GM23338 (cell line): ENCODE results near the gene PNPO. TPM values are rescaled to one million over a fixed set of nuclear protein-coding genes. Genes with fewer than 3 reads are reported as not detected.

Experiments used
- ATAC-seq: fragments of 200-7000 bp; cut with Tn5 transposase; 3 replicates; pipeline ENCODE4 v1.9.1; 2020
- DNase-seq: peaks from one replicate; pipeline ENCODE4 v3.0.0-alpha.2; 2015; ENCODE audit warnings: low spot score
- H2AFZ ChIP-seq: fragments of 200-600 bp; sonication (generic); 2 replicates; pipeline ENCODE4 v1.8.0; 2016; ENCODE audit warnings: antibody characterized with exemption, mild to moderate bottlenecking, moderate library complexity
- H3F3A ChIP-seq: fragments of 200-600 bp; sonication (generic); replicated peaks from 2 replicates; pipeline ENCODE4 v1.8.0; 2017; ENCODE audit warnings: antibody characterized with exemption, mixed run types, low read depth
- H3K27ac ChIP-seq: fragments of 200-600 bp; sonication (generic); 2 replicates; pipeline ENCODE4 v1.6.1; 2016; ENCODE audit warnings: low read depth
- H3K27me3 ChIP-seq: fragments of 200-600 bp; sonication (generic); 2 replicates; pipeline ENCODE4 v1.8.0; 2016; ENCODE audit warnings: mild to moderate bottlenecking, mixed run types, moderate library complexity; ENCODE audit not compliant: insufficient read depth
- H3K36me3 ChIP-seq: fragments of 200-600 bp; sonication (generic); 2 replicates; pipeline ENCODE4 v1.8.0; 2016; ENCODE audit warnings: mild to moderate bottlenecking; ENCODE audit not compliant: insufficient read depth
- H3K4me1 ChIP-seq: fragments of 200-600 bp; sonication (generic); 2 replicates; pipeline ENCODE4 v1.8.0; 2016; ENCODE audit warnings: mild to moderate bottlenecking, moderate library complexity; ENCODE audit not compliant: insufficient read depth
- H3K4me2 ChIP-seq: fragments of 200-600 bp; sonication (generic); 2 replicates; pipeline ENCODE4 v1.7.1; 2017; ENCODE audit warnings: mixed run types
- H3K4me3 ChIP-seq: fragments of 200-600 bp; sonication (generic); 2 replicates; pipeline ENCODE4 v1.6.1; 2016; ENCODE audit warnings: mixed run types
- H3K79me2 ChIP-seq: fragments of 200-600 bp; sonication (generic); replicated peaks from 2 replicates; pipeline ENCODE4 v1.8.0; 2017; ENCODE audit warnings: mild to moderate bottlenecking; ENCODE audit not compliant: insufficient read depth
- H3K9me2 ChIP-seq: fragments of 200-600 bp; sonication (generic); 2 replicates; pipeline ENCODE4 v1.8.0; 2017; ENCODE audit not compliant: insufficient read depth
- H4K20me1 ChIP-seq: fragments of 200-600 bp; sonication (generic); replicated peaks from 2 replicates; pipeline ENCODE4 v1.8.0; 2017; ENCODE audit warnings: mild to moderate bottlenecking; ENCODE audit not compliant: insufficient read depth
- H3K27ac Mint-ChIP-seq: 2 replicates; pipeline ENCODE4 v1.8.0; 2020; ENCODE audit warnings: inconsistent platforms, mild to moderate bottlenecking, moderate library complexity, mixed read lengths
- H3K27me3 Mint-ChIP-seq: 3 replicates; pipeline ENCODE4 v1.8.0; 2022; ENCODE audit warnings: low read depth, mild to moderate bottlenecking, moderate library complexity, mixed read lengths, inconsistent platforms; ENCODE audit not compliant: insufficient read depth, poor library complexity
- H3K36me3 Mint-ChIP-seq: 3 replicates; pipeline ENCODE4 v1.8.0; 2021; ENCODE audit warnings: low read depth, mild to moderate bottlenecking, inconsistent platforms, moderate library complexity, mixed read lengths
- H3K4me1 Mint-ChIP-seq: 3 replicates; pipeline ENCODE4 v1.8.0; 2020; ENCODE audit warnings: mild to moderate bottlenecking, inconsistent platforms, mixed read lengths
- H3K4me3 Mint-ChIP-seq: 3 replicates; pipeline ENCODE4 v1.8.0; 2021; ENCODE audit warnings: moderate library complexity, mild to moderate bottlenecking, inconsistent platforms, mixed read lengths
- H3K9me3 Mint-ChIP-seq: 3 replicates; pipeline ENCODE4 v1.8.0; 2020; ENCODE audit warnings: moderate library complexity, mild to moderate bottlenecking, inconsistent platforms, mixed read lengths
- CREB1 ChIP-seq: fragments of 250-450 bp; sonication (Bioruptor Pico); IDR thresholded peaks from 2 replicates; pipeline ENCODE4 v1.5.0; 2020; ENCODE audit warnings: low read depth, mild to moderate bottlenecking, moderate library complexity
- EZH2 ChIP-seq: fragments of 200-600 bp; sonication (generic); IDR thresholded peaks from one replicate; pipeline ENCODE4 v1.8.0; 2017; ENCODE audit warnings: antibody characterized with exemption, mild to moderate bottlenecking, low read depth; ENCODE audit not compliant: unreplicated experiment
- EZH2phosphoT487 ChIP-seq: fragments of 200-600 bp; sonication (generic); IDR thresholded peaks from one replicate; pipeline ENCODE4 v1.8.1; 2018; ENCODE audit warnings: antibody characterized with exemption; ENCODE audit not compliant: unreplicated experiment
- JUNB ChIP-seq: IDR thresholded peaks from one replicate; pipeline ENCODE4 v1.6.1; 2016; ENCODE audit warnings: antibody characterized with exemption; ENCODE audit not compliant: unreplicated experiment
- NANOG ChIP-seq: IDR thresholded peaks from 2 replicates; pipeline ENCODE4 v1.6.1; 2016; ENCODE audit warnings: antibody characterized with exemption, borderline replicate concordance
- POLR2AphosphoS5 ChIP-seq: IDR thresholded peaks from 2 replicates; pipeline ENCODE4 v1.6.1; 2016; ENCODE audit warnings: antibody characterized with exemption, low read depth
- STAT1 ChIP-seq: IDR thresholded peaks from one replicate; pipeline ENCODE4 v1.6.1; 2016; ENCODE audit warnings: antibody characterized with exemption; ENCODE audit not compliant: unreplicated experiment
- ZNF114 ChIP-seq: fragments of 250-450 bp; sonication (Bioruptor Pico); IDR thresholded peaks from 2 replicates; pipeline ENCODE4 v1.5.0; 2020; ENCODE audit warnings: mild to moderate bottlenecking, moderate library complexity
- ZNF331 ChIP-seq: fragments of 250-450 bp; sonication (Bioruptor Pico); IDR thresholded peaks from 2 replicates; pipeline ENCODE4 v1.5.0; 2020; ENCODE audit warnings: low read depth, mild to moderate bottlenecking, moderate library complexity
- ZNF462 ChIP-seq: fragments of 250-450 bp; sonication (Bioruptor Pico); IDR thresholded peaks from 2 replicates; pipeline ENCODE4 v1.5.0; 2020; ENCODE audit warnings: mild to moderate bottlenecking, moderate library complexity
- polyA plus RNA-seq: library from polyadenylated mRNA; unstranded; fragments of >200 nt; fragmentation: Nextera tagmentation; extraction: Ambion mirVana; gene quantifications from 2 replicates; pipeline ENCODE4 v1.2.1, GENCODE V29; 2016
- total RNA-seq: library from RNA; depleted of rRNA; stranded (reverse); fragments of >200 nt; shearing (Covaris generic); gene quantifications from 2 replicates; pipeline ENCODE4 v1.2.3, GENCODE V29; 2014
- TF ChIP-seq, protein P1 (sequence below): IDR thresholded peaks from one replicate; pipeline ENCODE4 v1.6.1; 2018; ENCODE audit warnings: antibody characterized with exemption; ENCODE audit not compliant: unreplicated experiment
- TF ChIP-seq, protein P2 (sequence below): IDR thresholded peaks from 2 replicates; pipeline ENCODE4 v1.6.1; 2016; ENCODE audit warnings: antibody characterized with exemption
- TF ChIP-seq, protein P3 (sequence below), 2 experiments: fragments of 200-600 bp in 1 of 2; sonication (generic) in 1 of 2; conservative IDR thresholded peaks; 2 replicates each; pipeline versions ENCODE4 v1.5.1 to v1.6.1; 2016 to 2017; ENCODE audit warnings: antibody characterized with exemption in 2 of 2, low read depth in 2 of 2, mild to moderate bottlenecking in 2 of 2, moderate library complexity in 1 of 2

Gene PNPO
- total and polyA plus RNA-seq, 2 experiments from 2014 or later, result 5.0 to 12.7 TPM

DNA sequence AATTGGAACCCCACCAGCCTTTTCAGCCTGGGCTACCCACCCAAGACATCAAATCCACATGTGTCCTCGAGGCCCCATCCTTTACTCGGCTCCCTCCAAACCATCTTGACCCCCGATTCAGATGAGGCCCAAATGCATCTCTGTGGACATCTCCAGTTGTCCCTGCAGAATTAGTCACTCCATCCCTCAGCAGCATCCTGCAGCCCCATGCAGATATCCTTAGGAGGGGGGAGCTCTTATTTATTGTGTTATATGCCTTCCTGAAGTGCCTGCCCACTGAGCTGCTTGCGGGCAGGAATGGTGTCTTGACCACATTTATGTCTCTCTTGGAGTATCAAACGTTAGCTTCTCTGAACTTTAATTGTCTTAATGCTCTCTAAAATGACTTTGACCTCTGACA lies 45.1 kb downstream of the PNPO start:
- no peaks in the 10 kb centered on the region for H3K27me3 ChIP-seq
- H3K36me3 Mint-ChIP-seq, result peaks cover 13% of the 10 kb centered on the region
- DNase-seq (no peak), ATAC-seq (no peak)
- H2AFZ ChIP-seq, result no peak overlapping the region
- no peak overlapping the region for H3K4me2 ChIP-seq
- peaks cover 46% of the 10 kb centered on the region for H3K4me1 Mint-ChIP-seq
- no peaks in the 10 kb centered on the region for H3K79me2 ChIP-seq
- H3K27me3 Mint-ChIP-seq, result peaks cover 24% of the 10 kb centered on the region
- no peak overlapping the region; the same call in 1 of the 2 replicates for H3K27ac Mint-ChIP-seq
- H3K36me3 ChIP-seq, result no peaks in the 10 kb centered on the region
- TF ChIP-seq CREB1 (CRISPR knock-in tag) (no peak), EZH2phosphoT487 (no peak), STAT1 (no peak), ZNF331 (CRISPR knock-in tag) (no peak), POLR2AphosphoS5 (no peak), ZNF114 (CRISPR knock-in tag) (no peak), EZH2 (no peak), JUNB (no peak), NANOG (no peak), ZNF462 (CRISPR knock-in tag) (no peak)
- TF ChIP-seq, protein P1, sequence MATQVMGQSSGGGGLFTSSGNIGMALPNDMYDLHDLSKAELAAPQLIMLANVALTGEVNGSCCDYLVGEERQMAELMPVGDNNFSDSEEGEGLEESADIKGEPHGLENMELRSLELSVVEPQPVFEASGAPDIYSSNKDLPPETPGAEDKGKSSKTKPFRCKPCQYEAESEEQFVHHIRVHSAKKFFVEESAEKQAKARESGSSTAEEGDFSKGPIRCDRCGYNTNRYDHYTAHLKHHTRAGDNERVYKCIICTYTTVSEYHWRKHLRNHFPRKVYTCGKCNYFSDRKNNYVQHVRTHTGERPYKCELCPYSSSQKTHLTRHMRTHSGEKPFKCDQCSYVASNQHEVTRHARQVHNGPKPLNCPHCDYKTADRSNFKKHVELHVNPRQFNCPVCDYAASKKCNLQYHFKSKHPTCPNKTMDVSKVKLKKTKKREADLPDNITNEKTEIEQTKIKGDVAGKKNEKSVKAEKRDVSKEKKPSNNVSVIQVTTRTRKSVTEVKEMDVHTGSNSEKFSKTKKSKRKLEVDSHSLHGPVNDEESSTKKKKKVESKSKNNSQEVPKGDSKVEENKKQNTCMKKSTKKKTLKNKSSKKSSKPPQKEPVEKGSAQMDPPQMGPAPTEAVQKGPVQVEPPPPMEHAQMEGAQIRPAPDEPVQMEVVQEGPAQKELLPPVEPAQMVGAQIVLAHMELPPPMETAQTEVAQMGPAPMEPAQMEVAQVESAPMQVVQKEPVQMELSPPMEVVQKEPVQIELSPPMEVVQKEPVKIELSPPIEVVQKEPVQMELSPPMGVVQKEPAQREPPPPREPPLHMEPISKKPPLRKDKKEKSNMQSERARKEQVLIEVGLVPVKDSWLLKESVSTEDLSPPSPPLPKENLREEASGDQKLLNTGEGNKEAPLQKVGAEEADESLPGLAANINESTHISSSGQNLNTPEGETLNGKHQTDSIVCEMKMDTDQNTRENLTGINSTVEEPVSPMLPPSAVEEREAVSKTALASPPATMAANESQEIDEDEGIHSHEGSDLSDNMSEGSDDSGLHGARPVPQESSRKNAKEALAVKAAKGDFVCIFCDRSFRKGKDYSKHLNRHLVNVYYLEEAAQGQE, result no peak
- TF ChIP-seq, protein P2, sequence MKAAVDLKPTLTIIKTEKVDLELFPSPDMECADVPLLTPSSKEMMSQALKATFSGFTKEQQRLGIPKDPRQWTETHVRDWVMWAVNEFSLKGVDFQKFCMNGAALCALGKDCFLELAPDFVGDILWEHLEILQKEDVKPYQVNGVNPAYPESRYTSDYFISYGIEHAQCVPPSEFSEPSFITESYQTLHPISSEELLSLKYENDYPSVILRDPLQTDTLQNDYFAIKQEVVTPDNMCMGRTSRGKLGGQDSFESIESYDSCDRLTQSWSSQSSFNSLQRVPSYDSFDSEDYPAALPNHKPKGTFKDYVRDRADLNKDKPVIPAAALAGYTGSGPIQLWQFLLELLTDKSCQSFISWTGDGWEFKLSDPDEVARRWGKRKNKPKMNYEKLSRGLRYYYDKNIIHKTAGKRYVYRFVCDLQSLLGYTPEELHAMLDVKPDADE, result no peak
- TF ChIP-seq, protein P3, sequence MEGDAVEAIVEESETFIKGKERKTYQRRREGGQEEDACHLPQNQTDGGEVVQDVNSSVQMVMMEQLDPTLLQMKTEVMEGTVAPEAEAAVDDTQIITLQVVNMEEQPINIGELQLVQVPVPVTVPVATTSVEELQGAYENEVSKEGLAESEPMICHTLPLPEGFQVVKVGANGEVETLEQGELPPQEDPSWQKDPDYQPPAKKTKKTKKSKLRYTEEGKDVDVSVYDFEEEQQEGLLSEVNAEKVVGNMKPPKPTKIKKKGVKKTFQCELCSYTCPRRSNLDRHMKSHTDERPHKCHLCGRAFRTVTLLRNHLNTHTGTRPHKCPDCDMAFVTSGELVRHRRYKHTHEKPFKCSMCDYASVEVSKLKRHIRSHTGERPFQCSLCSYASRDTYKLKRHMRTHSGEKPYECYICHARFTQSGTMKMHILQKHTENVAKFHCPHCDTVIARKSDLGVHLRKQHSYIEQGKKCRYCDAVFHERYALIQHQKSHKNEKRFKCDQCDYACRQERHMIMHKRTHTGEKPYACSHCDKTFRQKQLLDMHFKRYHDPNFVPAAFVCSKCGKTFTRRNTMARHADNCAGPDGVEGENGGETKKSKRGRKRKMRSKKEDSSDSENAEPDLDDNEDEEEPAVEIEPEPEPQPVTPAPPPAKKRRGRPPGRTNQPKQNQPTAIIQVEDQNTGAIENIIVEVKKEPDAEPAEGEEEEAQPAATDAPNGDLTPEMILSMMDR (conservative IDR thresholded peaks at IDR 0.05; ENCODE audit: low read depth in 2 of 2), result no peak
- peaks cover 26% of the 10 kb centered on the region for H3K4me1 ChIP-seq
- H3F3A ChIP-seq, result 0 out of 2 replicates have a peak, but pooled peaks cover 4% of the 10 kb centered on the region
- no peak overlapping the region for H3K4me3 ChIP-seq
- H3K9me3 Mint-ChIP-seq, result no peaks in the 10 kb centered on the region
- H3K27ac ChIP-seq, result no peak overlapping the region
- no peak overlapping the region for H3K4me3 Mint-ChIP-seq
- H3K9me2 ChIP-seq, result no peaks in the 10 kb centered on the region
- H4K20me1 ChIP-seq, result no peaks in the 10 kb centered on the region
